Epithelial cell of esophagus (primary cell): Measurements from ENCODE around the gene NFE2L1.
A peak's percentile ranks its signal among the peaks of the same experiment; 100 is the strongest.

Experiments used
- DNase-seq: peaks from one replicate; pipeline ENCODE4 v3.0.0; 2010; ENCODE audit warnings: low read depth
- H3K4me3 ChIP-seq: 2 replicates; pipeline ENCODE4 v1.5.1; 2011; ENCODE audit warnings: mild to moderate bottlenecking, low read length, control low read depth
- CTCF ChIP-seq: IDR thresholded peaks from 2 replicates; pipeline ENCODE4 v1.5.1; 2011; ENCODE audit warnings: low read depth, mild to moderate bottlenecking, low read length, control low read depth, inconsistent platforms; ENCODE audit not compliant: insufficient read depth; ENCODE audit errors: missing control alignments

The NFE2L1 gene

GRCh38 chr17:48003417-48004151 is 44.6 kb upstream of the NFE2L1 start:
- no peak for DNase-seq
- TF ChIP-seq CTCF, result no peak
- no peak overlapping the region for H3K4me3 ChIP-seq

- no peak overlapping the region for H3K4me3 ChIP-seq
- no peak for DNase-seq
- no peak for TF ChIP-seq CTCF
Measured at GRCh38 chr17:48004983-48005382, 43.2 kb upstream of the NFE2L1 start.

- no peak for DNase-seq
- no peak overlapping the region for H3K4me3 ChIP-seq
- no peak for TF ChIP-seq CTCF
Measured at GRCh38 chr17:48006936-48007709, 41.0 kb upstream of the NFE2L1 start.

- TF ChIP-seq CTCF, result no peak
- no peak for DNase-seq
Measured at GRCh38 chr17:48010193-48010592, 38.0 kb upstream of the NFE2L1 start.

GRCh38 chr17:48011405-48012150 is 36.6 kb upstream of the NFE2L1 start:
- peak; percentile 77 for TF ChIP-seq CTCF
- DNase-seq, result peak; percentile 41
- peak overlapping the region; percentile 33 for H3K4me3 ChIP-seq

More at GRCh38 chr17:48010193-48010592, 38.0 kb upstream of the NFE2L1 start:
- no peak overlapping the region for H3K4me3 ChIP-seq

GRCh38 chr17:48012151-48012520 is 36.0 kb upstream of the NFE2L1 start:
- H3K4me3 ChIP-seq, result peak overlapping the region; percentile 33
- TF ChIP-seq CTCF, result no peak
- DNase-seq, result no peak
